ENCODE data around the gene NPIPB6.
"Not testable (repeated sequence)": the region's sequence is repeated elsewhere in the genome, so short reads cannot be mapped to it uniquely, and the experiment has no call there.

DNA sequence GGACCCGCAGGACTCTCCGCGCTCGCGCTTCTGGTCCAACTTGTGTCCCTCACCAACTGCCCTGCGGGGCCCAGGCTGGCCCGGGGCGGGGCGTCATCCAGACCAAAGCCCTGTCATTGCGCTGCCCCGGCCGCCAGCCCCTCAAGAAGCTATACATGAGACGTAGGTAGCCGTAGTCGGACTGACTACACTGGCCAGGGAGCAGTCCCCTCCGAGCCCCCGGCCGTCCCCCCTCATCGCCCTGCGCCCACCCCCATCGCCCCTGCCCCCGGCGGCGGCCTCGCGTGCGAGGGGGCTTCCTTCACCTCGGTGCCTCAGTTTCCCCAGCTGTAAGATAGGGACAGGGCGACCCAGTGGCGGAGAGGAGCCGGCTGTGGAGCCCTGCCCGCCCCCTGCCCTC lies 4.6 kb upstream of the NPIPB6 start:
- TF ChIP-seq CTCF, POLR2A (IDR thresholded peaks at IDR 0.05): not testable (repeated sequence)
